BLaER1 treated with 17β-estradiol and CSF1 and Interleukin-3, amounts not matched to agents 10 nM and 100 nM (cell line): ENCODE measurements around the gene RNF145.
"Not testable (repeated sequence)": the region's sequence is repeated elsewhere in the genome, so short reads cannot be mapped to it uniquely, and the experiment has no call there.

Experiments used
- H3K27ac ChIP-seq, 11 experiments: shearing (Covaris generic); formaldehyde crosslinking; 2 replicates each; pipeline ENCODE4 v1.8.1; 2022
- H3K27me3 ChIP-seq, 11 experiments: shearing (Covaris generic); formaldehyde crosslinking; 2 replicates each; pipeline ENCODE4 v1.8.1; 2022
- H3K36me3 ChIP-seq, 11 experiments: shearing (Covaris generic); formaldehyde crosslinking; 2 replicates each; pipeline ENCODE4 v1.8.1; 2022
- H3K4me1 ChIP-seq, 10 experiments: shearing (Covaris generic); formaldehyde crosslinking; 2 replicates each; pipeline ENCODE4 v1.8.1; 2022
- H3K4me2 ChIP-seq, 11 experiments: shearing (Covaris generic); formaldehyde crosslinking; 2 replicates each; pipeline ENCODE4 v1.8.1; 2022
- H3K4me3 ChIP-seq, 10 experiments: shearing (Covaris generic); formaldehyde crosslinking; 2 replicates each; pipeline ENCODE4 v1.8.1; 2022
- H3K9ac ChIP-seq, 11 experiments: shearing (Covaris generic); formaldehyde crosslinking; 2 replicates each; pipeline ENCODE4 v1.8.1; 2022
- H3K9me3 ChIP-seq, 11 experiments: shearing (Covaris generic); formaldehyde crosslinking; replicated peaks in 1 of 11; 2 replicates each; pipeline ENCODE4 v1.8.1; 2022
- H4K20me1 ChIP-seq, 11 experiments: shearing (Covaris generic); formaldehyde crosslinking; 2 replicates each; pipeline ENCODE4 v1.8.1; 2022
- Cebpa-rat ChIP-seq, 11 experiments: shearing (Covaris generic); IDR thresholded peaks; 2 replicates each; pipeline ENCODE4 v1.8.1; 2022

Gene RNF145

GRCh38 chr5:159242656-159243055 is 33.3 kb upstream of the RNF145 start:
- Histone ChIP-seq H4K20me1 (no peaks in the 10 kb centered on the region), H3K9ac (no peak overlapping the region; a peak in 1 of 22 replicates), H3K9me3 (no peaks in the 10 kb centered on the region), H3K27me3 (no peaks in the 10 kb centered on the region), H3K4me3 (no peak overlapping the region), H3K4me1 (peaks cover 12 to 27% (median 21%) of the 10 kb centered on the region in 10 experiments), H3K27ac (peak overlapping the region in 5 of 11 experiments; percentile 1 to 56 (median 28); a peak in 8 of 22 replicates), H3K36me3 (no peaks in the 10 kb centered on the region), H3K4me2 (peak overlapping the region; percentile 3 to 73 (median 58))
- no peak for TF ChIP-seq Cebpa-rat (IDR thresholded peaks at IDR 0.05)

GRCh38 chr5:159241946-159242552 is 32.7 kb upstream of the RNF145 start:
- H3K27ac ChIP-seq = peak overlapping the region in 6 of 11 experiments; percentile 1 to 56 (median 25); a peak in 8 of 22 replicates
- H4K20me1 ChIP-seq = no peaks in the 10 kb centered on the region
- H3K4me1 ChIP-seq = peaks cover 12 to 27% (median 21%) of the 10 kb centered on the region in 10 experiments
- H3K36me3 ChIP-seq = no peaks in the 10 kb centered on the region
- no peak overlapping the region; a peak in 1 of 22 replicates for H3K9ac ChIP-seq
- no peaks in the 10 kb centered on the region for H3K9me3 ChIP-seq
- no peaks in the 10 kb centered on the region for H3K27me3 ChIP-seq
- peak overlapping the region; percentile 21 to 73 (median 58); a peak in 19 of 22 replicates for H3K4me2 ChIP-seq
- no peak overlapping the region for H3K4me3 ChIP-seq
- TF ChIP-seq Cebpa-rat (IDR thresholded peaks at IDR 0.05) = no peak

GRCh38 chr5:159240301-159240870 is 31.0 kb upstream of the RNF145 start:
- Histone ChIP-seq H3K36me3 (no peaks in the 10 kb centered on the region), H3K4me1 (peaks cover 12 to 27% (median 21%) of the 10 kb centered on the region in 10 experiments), H3K9ac (no peak overlapping the region), H3K27me3 (no peaks in the 10 kb centered on the region), H4K20me1 (no peaks in the 10 kb centered on the region), H3K9me3 (no peaks in the 10 kb centered on the region), H3K27ac (no peak overlapping the region), H3K4me2 (peak overlapping the region in 2 of 11 experiments; percentile 17 to 39; a peak in 2 of 22 replicates), H3K4me3 (no peak overlapping the region)
- TF ChIP-seq Cebpa-rat (IDR thresholded peaks at IDR 0.05) = no peak

- not testable (repeated sequence) for H3K9ac ChIP-seq, H3K4me1 ChIP-seq, H3K27me3 ChIP-seq, H3K36me3 ChIP-seq, H3K27ac ChIP-seq, H3K4me2 ChIP-seq, H3K9me3 ChIP-seq, H4K20me1 ChIP-seq, H3K4me3 ChIP-seq
Measured at GRCh38 chr5:159235871-159236520, 26.6 kb upstream of the RNF145 start.

- Histone ChIP-seq H3K36me3 (no peaks in the 10 kb centered on the region), H3K4me3 (no peak overlapping the region), H3K27me3 (no peaks in the 10 kb centered on the region), H3K4me1 (no peaks in the 10 kb centered on the region), H3K9me3 (no peaks in the 10 kb centered on the region), H4K20me1 (no peaks in the 10 kb centered on the region), H3K4me2 (no peak overlapping the region), H3K27ac (no peak overlapping the region), H3K9ac (no peak overlapping the region)
- no peak for TF ChIP-seq Cebpa-rat (IDR thresholded peaks at IDR 0.05)
Measured at GRCh38 chr5:159231167-159231566, 21.8 kb upstream of the RNF145 start.

GRCh38 chr5:159230657-159231056 is 21.3 kb upstream of the RNF145 start:
- H3K36me3 ChIP-seq = no peaks in the 10 kb centered on the region
- TF ChIP-seq Cebpa-rat (IDR thresholded peaks at IDR 0.05) = no peak
- H3K4me1 ChIP-seq = no peaks in the 10 kb centered on the region
- H3K4me3 ChIP-seq = no peak overlapping the region
- H3K9me3 ChIP-seq = no peaks in the 10 kb centered on the region
- no peaks in the 10 kb centered on the region for H4K20me1 ChIP-seq
- no peak overlapping the region for H3K27ac ChIP-seq
- H3K4me2 ChIP-seq = no peak overlapping the region
- no peak overlapping the region for H3K9ac ChIP-seq
- H3K27me3 ChIP-seq = no peaks in the 10 kb centered on the region

- not testable (repeated sequence) for H3K9ac ChIP-seq, H3K4me3 ChIP-seq, H4K20me1 ChIP-seq, H3K36me3 ChIP-seq, H3K4me2 ChIP-seq, H3K4me1 ChIP-seq, H3K27me3 ChIP-seq, H3K27ac ChIP-seq, H3K9me3 ChIP-seq
Measured at GRCh38 chr5:159228097-159228496, 18.7 kb upstream of the RNF145 start.

- H3K27ac ChIP-seq = no peak overlapping the region
- no peak overlapping the region for H3K4me3 ChIP-seq
- H3K4me1 ChIP-seq = no peaks in the 10 kb centered on the region
- H3K27me3 ChIP-seq = no peaks in the 10 kb centered on the region
- H3K9ac ChIP-seq = no peak overlapping the region
- TF ChIP-seq Cebpa-rat (IDR thresholded peaks at IDR 0.05) = no peak
- H4K20me1 ChIP-seq = no peaks in the 10 kb centered on the region
- H3K4me2 ChIP-seq = no peak overlapping the region
- no peaks in the 10 kb centered on the region for H3K9me3 ChIP-seq
- H3K36me3 ChIP-seq = no peaks in the 10 kb centered on the region
Measured at GRCh38 chr5:159227452-159227851, 18.1 kb upstream of the RNF145 start.

GRCh38 chr5:159226451-159226850 is 17.1 kb upstream of the RNF145 start:
- no peak for TF ChIP-seq Cebpa-rat (IDR thresholded peaks at IDR 0.05)
- Histone ChIP-seq H3K4me1 (no peaks in the 10 kb centered on the region), H3K36me3 (no peaks in the 10 kb centered on the region), H4K20me1 (no peaks in the 10 kb centered on the region), H3K27ac (no peak overlapping the region), H3K4me2 (no peak overlapping the region), H3K9me3 (no peaks in the 10 kb centered on the region), H3K27me3 (no peaks in the 10 kb centered on the region), H3K9ac (no peak overlapping the region), H3K4me3 (no peak overlapping the region)

- Histone ChIP-seq H3K27me3 (no peaks in the 10 kb centered on the region), H3K9ac (no peak overlapping the region), H3K4me3 (no peak overlapping the region), H3K9me3 (no peaks in the 10 kb centered on the region), H3K36me3 (no peaks in the 10 kb centered on the region), H3K4me2 (no peak overlapping the region), H4K20me1 (no peaks in the 10 kb centered on the region), H3K4me1 (no peaks in the 10 kb centered on the region), H3K27ac (no peak overlapping the region)
- no peak for TF ChIP-seq Cebpa-rat (IDR thresholded peaks at IDR 0.05)
Measured at GRCh38 chr5:159224471-159224870, 15.1 kb upstream of the RNF145 start.
